ENCODE results near the gene UCN2.
"Not testable (repeated sequence)": the region's sequence is repeated elsewhere in the genome, so short reads cannot be mapped to it uniquely, and the experiment has no call there.

The UCN2 gene

GRCh38 chr3:48536116-48536515 lies 27.5 kb downstream of the UCN2 start:
- no peak for DNase-seq (ENCODE audit: low spot score)

- DNase-seq (ENCODE audit: low spot score) = no peak
These were observed 28.0 kb downstream of the UCN2 start for GRCh38 chr3:48535578-48535977.

GRCh38 chr3:48532977-48533337 lies 30.6 kb downstream of the UCN2 start:
- DNase-seq (ENCODE audit: low spot score) = no peak

- DNase-seq (ENCODE audit: low spot score) = no peak
These were observed 31.2 kb downstream of the UCN2 start for GRCh38 chr3:48532271-48532976.

- not testable (repeated sequence) for DNase-seq (ENCODE audit: low spot score)
These were observed 32.9 kb downstream of the UCN2 start for GRCh38 chr3:48530701-48531100.

GRCh38 chr3:48528754-48529153 lies 34.8 kb downstream of the UCN2 start:
- no peak for DNase-seq (ENCODE audit: low spot score)

GRCh38 chr3:48528048-48528447 lies 35.5 kb downstream of the UCN2 start:
- no peak for DNase-seq (ENCODE audit: low spot score)

- DNase-seq (ENCODE audit: low spot score) = no peak
These were observed 38.6 kb downstream of the UCN2 start for GRCh38 chr3:48524970-48525369.

- DNase-seq (ENCODE audit: low spot score) = no peak
These were observed 41.9 kb downstream of the UCN2 start for GRCh38 chr3:48521635-48522034.

GRCh38 chr3:48519277-48519643 lies 44.3 kb downstream of the UCN2 start:
- DNase-seq (ENCODE audit: low spot score) = no peak

- DNase-seq (ENCODE audit: low spot score) = no peak
These were observed 44.8 kb downstream of the UCN2 start for GRCh38 chr3:48518638-48519276.

GRCh38 chr3:48518069-48518468 lies 45.5 kb downstream of the UCN2 start:
- no peak for DNase-seq (ENCODE audit: low spot score)

- DNase-seq (ENCODE audit: low spot score) = peak; percentile 28
These were observed 47.0 kb downstream of the UCN2 start for GRCh38 chr3:48516571-48516970.

GRCh38 chr3:48514431-48515227 lies 49.0 kb downstream of the UCN2 start:
- peak; percentile 64 for DNase-seq (ENCODE audit: low spot score)
